GM18858 (cell line): ENCODE results near the gene BDH2.

Source experiments
- ATAC-seq: cut with Tn5 transposase; IDR thresholded peaks from one replicate; pipeline ENCODE4 v1.9.1; 2021; ENCODE audit not compliant: unreplicated experiment

The BDH2 gene

DNA sequence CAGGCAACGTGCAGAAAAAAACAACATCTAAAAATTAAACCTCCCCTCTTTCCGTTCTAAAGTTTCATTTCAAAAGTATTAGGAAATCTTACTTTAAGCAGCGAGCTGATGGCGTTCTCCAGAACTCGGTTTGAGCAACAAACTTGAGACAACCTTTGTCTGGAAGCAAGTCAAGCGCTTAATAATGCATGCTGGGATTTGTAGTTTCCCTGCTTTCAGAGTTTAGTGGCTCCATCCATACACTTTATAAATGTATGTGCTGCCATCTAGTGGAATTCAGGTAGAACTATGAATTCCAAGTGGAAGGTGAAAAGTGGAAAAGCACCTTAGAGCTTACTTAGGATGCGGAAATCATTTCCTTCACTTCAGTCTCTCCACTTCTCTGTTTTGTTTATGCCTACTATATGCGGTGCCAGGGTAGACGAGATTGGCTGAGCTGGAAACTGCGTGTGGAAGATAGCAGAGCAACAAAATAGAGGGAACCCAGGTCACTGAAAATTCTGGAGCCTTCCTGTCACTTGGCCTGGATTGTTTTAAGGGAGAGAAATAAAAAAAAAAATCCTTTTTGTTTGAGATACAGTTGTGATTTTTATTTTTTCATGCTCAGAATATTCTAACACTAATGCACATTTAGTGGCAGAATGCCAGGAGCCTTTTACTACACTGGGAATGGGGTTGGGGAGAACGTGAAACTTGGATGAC, at the start of gene BDH2:
BDH2 (minus strand) TSS at position 144 of the 702 bp plus-strand sequence. CDS start 3,580 bp downstream, outside the sequence.
- ATAC-seq: peak; percentile 95

DNA sequence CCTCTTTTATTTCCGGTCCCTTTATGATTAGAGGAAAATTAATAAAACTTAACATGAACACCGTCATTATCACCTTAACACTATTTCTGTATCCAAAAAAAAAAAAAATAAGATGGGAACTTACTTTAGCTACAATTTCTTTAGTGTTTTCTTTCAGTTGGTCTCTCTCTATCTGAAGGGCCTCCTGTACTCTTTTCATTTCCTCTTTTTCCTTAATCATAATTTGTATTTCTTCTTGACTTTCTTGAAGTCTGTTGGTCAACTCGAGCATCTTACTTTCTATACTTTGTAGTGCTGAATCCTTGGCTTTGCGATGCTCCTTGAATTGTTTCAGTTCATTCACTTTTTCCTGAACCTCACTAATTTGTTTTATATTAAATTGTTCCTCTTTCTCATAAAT, 45.3 kb upstream of the BDH2 start:
- ATAC-seq: no peak

DNA sequence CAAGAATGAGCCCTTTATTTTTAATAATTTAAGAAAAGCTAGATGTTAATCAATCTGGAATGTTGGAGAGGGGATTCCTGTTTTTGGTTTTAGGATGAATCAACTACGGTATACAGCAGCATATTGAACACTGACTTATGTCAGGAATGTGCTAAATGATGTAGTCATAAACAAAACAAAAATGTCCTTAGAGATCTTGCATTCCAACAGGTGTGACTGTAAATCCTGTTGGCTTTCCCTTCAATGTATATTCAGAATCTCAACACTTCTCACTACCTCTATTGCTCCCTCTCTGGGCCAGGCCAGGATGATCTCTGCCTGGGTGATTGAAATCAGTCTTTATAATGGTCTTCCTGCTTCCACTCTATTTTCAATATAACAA, 37.8 kb upstream of the BDH2 start:
- no peak for ATAC-seq

DNA sequence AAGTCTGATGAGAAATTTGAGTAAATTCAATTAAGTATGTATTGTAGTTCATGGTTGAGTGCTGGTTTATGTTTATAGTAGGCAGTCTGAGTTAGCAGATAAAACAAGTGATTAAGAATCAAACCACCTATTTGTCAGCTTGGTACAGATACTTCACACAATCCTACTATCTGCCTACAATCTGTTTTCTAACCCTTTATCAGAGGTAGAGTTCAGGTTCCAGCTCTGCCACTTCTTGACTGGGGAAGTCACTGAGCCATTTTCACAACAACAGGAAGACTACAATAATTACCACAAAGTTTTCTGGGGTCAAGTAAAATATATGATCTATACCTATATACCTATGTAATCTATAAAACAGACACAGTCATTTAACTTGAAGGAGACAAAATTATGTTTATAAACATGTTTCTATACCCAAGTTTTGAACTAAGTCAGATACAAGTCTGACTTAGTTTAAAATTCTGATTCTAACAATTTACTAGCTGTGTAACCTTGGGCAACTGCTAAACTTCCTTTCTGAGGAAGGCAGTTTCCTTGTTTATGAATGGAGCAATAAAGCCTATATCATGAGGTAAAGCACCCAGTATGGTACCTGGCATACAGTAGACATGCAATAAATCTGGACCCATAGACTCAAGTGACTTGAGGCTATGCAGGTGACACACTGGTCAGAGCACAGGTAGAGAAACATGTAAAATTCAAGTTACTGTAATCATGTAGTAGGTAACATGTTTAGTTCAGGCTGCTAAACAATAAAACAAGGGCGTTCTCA, 37.2 kb upstream of the BDH2 start:
- no peak for ATAC-seq

DNA sequence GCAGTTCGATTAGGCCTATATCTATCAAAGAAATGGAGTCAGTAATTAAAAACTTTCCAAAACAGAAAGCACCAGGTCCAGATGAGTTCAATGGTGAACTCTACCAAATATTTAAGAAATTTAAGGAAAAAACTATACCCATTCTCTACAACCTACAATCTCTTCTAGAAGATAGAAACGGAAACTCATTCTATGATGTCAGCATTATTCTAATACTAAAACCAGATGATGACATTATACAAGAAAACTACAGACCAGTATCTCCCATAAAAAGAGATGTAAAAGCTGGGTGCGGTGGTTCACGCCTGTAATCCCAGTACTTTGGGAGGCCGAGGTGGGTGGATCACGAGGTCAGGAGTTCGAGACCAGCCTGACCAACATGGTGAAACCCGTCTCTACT, 29.5 kb upstream of the BDH2 start:
- no peak for ATAC-seq

DNA sequence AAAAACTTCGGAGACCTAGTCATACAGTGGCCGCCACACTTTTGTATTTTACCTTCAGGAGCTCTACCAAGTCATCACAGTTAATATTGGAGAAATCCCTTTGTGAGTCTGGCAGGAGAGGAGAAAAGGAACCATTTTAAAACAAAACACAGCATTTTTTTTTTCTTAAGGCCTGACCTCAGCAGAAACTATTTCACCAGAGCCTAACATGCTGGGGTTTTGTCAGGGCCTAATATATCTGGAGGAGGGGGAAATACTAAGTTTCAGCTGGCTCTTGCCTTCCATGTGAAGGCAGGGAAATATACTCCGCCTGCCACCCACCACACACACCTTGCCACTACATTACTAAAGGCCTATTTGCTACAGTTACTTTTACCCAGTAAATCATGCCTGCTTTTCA, 26.5 kb upstream of the BDH2 start:
- ATAC-seq: no peak

DNA sequence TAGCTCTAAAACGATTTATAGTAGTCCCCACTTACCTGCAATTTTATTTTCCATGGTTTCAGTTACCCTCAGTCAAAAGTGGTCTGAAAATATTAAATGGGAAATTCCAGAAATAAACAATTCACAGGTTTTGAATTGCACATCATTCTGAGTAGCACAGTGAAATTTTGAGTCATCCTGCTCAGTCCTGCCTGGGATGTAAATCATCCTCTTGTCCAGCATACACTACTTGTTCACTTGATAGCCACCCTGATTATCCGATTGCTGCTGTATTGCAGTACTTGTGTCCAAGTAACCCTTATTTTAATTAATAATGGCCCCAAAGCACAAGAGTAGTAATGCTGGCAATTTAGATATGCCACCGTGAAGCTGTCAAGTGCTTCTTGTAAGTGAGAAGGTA, 23.5 kb upstream of the BDH2 start:
- no peak for ATAC-seq

DNA sequence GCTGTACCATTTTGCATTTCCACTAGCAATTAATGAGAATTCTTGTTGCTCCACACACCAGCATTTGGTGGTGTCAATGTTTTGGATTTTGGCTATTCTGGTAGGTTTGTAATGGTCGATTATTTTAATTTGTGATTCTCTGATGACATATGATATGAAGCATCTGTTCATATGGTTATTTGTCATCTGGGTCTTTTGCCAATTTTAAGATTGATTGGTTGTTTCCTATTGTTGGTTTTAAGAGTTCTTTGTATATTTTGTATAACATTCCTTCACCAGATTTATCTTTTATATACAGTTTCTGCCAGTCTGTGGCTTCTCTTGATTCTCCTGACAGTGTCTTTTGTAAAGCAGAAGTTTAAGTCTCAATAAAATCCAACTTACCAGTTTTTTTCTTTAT, 18.5 kb upstream of the BDH2 start:
- ATAC-seq: no peak

DNA sequence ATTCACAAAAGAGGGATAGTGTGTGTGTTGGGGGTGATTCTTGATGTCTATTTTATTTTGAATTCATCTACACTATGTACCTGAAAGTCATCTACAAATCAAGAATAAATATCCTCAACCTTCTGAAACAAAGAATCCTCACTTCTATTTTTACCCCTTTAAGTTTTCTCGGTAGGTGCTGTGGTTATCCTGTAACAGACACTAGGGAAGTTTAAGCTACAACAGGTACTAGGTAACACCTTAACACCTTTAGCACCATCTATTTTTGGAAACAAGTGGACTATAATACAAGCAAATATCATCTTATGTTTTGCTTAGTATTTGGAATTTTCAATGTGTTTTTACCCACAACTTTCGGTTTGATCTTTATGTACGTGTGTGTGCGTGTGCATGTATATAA, 12.0 kb upstream of the BDH2 start:
- ATAC-seq: no peak

DNA sequence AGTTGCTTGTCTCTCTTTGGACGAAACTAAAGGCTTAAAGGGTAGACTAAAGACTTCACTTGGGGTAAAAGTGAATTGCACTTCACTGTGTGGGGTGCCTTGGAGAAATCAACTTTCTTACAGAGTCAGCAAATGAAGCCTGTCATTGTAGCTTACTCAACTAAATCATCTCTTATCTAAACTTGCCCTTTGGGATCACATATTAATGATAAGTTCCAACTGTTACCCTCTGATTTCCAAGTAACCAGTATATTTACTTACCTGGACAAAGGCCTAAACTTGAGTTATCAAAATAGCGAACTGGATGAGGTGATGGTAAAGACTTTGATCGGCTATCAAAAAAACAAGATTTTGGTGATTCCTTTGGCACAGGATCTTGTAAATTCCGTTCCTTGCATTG, 8.9 kb upstream of the BDH2 start:
- no peak for ATAC-seq

DNA sequence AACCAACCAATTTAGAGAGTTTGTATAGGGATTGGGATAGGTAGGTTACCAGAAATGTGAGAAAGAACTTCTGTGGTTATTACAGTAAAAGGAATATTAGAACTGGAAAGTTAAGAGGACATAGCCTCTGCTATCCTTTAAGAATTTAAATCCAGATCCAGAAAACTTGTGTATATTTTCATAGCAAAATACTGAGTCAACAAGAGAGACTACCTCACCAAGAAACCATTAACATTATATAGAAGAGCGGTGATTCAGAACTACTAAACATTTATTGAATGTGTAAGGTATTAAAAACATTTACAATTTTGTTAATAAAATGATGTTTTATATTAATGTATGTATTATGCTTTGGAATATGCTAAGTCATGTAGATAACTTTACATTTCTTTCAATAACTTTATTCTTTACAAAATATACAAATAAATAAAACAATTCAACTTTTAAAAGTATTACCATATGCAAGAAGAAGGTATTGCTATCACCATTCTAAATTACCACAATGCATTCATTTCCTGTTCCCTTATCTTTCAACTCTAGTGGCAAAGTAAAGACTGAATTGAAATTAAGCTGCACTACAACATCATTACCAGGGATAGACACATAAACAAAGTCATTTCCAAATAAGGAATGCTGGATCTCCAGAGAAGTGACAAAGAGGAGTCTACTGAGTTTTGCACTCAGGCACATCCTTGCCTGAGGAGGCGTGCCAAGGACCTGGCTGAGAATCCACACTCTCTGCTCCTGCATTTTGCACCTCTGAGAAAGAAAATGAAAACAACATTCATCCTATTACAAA, 6.1 kb upstream of the BDH2 start:
- ATAC-seq: no peak

DNA sequence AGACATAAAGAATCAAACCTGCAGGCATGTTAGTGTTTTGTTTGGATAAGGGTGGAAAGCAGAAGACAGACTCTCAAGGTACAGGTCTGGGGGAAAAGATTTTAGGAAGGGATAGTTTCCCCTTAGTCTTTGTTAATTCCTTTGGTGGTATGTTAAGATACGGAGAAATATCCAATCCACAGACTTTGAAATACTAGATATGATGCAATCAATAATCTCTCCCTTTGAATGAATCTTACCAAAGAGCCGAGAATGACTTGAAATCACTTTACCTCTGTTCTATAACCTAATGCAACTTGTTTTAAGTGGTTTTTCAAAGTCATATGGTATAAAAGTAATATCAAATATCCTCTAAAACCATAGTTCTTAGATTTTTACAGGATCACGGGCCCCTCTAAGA, 5.3 kb upstream of the BDH2 start:
- no peak for ATAC-seq

DNA sequence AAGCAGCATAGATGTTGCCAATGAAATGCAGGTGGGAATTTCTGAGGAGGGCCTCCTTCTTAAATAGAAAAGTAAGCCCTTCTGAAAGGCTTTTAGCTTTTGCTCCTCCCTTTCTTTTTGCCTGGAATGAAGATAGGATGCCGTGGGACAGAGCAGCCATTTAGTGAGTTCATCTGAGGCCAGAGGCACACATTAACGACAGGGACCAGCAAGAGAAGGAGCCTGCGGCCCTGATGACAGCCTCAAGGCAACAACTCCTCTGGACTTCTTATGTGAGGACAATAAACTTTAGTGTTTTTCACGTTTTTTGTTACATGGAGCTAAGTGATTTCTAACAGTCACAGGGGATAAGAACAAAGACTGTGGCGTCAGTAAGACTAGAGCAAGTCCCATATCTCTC, 1.1 kb upstream of the BDH2 start:
- no peak for ATAC-seq

DNA sequence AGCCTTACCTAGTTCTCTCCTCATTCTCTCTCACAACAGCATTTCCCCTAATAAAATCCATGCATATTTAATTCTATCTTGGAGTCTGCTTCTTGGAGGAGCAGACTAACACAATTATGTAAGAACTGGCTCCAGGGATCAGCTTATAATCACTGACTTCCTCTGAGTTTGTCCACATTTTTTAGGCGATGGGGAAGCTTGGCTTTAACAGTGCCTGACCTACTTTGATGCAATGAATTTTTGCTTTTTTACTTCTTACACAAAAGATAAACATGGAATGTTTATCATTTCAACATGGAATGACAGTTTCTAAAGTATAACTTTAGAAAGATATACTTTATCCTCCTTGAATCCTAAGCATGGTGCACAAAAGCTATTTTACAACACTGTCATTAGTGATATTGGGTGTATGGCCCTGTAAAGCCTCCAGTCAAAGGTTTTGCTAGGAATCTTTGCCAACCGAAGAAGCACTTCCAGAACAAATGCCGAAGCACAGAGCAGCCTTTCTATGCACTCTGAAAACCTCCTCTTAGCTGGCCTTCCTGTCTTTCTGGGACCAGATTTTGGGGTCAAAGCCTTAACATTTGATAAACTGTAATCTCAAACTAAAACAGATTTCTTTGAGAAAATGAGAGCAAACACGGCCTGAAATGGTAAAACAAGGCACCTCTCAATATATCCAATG, 736 bp downstream of the BDH2 start:
- ATAC-seq: no peak

DNA sequence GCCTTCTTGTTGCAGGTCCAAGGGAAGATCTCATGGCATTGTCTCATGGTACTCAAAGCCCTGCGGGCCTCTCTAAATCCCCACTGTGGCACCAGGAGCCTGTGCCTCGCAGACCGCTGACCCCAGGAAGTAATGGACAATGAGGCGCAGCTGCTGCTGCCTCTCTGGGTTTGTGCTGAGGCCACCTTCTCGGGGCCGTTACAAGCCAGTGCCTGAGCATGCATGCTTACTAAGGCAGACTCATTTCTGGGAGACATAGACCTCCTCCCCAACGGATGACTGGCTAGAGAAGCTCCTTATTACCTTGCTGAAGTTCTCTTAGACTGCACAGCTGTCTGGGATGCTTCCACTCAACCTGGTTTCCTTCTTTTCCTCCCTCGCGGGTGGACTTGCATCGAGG, 1.3 kb downstream of the BDH2 start:
- ATAC-seq: no peak

DNA sequence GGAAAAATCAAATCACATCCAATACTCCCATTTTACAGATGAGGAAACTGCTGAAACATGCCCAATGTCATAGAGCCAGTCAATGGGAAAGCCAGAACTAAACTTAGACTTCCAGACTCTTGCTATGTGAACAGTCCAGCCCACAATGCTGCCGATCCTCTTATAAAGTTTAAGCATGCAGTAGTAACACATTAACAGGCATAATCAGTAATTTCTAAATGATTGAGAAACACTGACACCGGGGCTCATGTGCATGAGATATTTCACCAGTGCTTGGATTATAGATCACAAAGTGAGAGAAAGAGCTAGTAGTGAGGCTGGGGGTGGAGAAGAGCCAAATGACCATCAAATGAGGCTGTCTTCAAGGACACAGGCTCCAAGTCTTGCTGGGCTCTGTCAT, 2.5 kb downstream of the BDH2 start:
- ATAC-seq: no peak

DNA sequence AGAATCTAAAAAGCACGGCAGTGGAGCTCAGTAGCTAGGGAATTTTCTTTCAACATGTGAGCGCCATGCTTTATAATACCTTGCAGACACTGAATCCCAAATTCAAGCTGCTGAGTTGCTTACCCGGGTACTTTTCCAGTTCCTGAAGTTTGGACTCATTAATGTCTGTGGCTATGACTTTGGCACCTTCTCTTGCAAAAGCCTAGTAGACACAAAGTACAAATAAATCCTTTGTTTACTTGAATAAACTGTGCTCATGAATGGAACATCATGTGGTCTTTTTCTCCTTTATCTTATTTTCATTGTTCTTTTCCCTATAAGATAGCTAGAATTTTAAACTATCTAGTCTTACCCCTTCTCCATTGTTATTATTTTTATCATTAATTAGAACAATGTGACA, 4.6 kb downstream of the BDH2 start:
- no peak for ATAC-seq

DNA sequence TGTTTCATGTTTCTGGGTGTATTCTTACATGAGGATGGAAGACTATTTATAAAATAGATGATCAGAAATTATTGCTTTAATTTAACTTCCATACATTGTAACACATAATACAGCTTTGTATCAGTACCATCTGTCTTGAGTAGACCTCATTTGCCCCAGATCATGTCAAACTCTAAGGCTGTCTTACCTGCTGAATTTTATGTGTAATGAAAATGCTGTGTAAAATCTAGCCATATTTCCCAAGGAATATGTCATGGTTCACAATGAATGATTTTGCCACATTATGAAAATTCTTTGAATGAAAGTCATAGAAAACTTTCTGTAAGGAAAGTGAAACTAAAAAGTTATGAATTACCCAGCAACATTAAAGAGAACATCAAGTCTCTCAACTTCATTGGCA, 7.4 kb downstream of the BDH2 start:
- no peak for ATAC-seq

DNA sequence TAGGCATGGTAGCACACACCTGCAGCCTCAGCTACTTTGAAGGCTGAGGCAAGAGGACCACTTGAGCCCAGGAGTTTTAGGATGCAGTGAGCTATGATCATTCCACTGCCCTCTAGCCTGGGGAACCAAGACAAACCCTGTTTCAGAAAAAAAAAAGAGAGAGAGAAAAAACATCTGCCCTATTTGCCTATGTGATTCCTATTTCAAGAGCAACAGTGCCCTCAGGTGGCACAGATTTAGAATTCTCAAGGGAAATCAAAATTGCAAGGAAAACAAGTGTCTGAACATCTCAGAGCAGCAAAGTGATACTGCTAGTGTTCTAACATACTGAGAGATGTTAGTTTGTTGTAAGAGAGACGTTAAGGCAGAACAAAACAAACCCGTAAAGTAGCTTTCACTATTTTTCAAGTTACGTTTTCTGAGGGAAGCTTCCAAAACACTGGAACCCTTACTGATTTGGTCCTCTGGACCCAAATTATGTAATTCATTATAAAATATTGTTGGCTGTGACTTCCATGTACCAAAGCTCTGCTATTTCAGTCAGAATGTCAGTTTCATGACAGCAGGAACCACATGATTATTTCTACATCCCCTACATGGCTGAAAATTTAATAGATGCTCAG, 7.9 kb downstream of the BDH2 start:
- ATAC-seq: peak; percentile 69

DNA sequence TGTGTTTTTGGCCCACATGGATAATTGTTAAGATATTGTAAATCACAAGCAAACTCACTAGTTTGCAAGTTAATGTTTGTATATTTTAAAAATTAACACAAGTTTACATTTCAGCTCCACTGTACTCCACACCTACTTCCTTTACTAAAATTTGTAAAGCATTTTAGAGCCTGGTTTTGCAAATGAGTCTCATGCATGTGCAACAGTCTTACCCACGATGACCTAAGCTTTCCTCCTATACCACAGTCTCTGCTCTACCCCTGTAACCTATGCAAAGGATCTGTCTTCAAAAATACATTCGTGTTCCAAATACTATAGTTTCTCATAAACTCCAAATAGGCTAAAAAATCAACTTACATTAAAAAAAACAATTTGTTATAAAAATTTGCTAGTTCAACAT, 10.2 kb downstream of the BDH2 start:
- no peak for ATAC-seq

DNA sequence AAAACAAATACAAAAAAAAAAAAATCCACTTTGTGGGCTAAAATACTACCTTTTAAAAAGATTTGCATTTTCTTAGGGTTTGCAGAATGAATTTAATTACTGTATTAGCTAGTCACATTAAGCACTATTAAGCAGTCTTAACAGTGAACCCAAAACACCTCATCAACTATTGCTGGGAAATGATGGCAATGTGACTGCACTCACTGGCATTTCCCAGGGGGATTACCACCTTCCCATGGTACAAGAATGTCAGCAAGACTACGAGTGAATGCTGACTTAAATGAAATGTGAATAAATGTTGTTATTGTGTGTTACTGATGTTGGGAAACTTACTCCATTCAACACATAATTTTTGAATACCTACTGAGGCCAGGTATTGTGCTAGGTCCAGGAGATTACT, 13.1 kb downstream of the BDH2 start:
- ATAC-seq: no peak
